ENCODE results near the gene PSAP. TPM values are rescaled to one million over a fixed set of nuclear protein-coding genes. Genes with fewer than 3 reads are reported as not detected.

The PSAP gene
- total RNA-seq, 1 experiment from 2014 or later: 429 TPM

DNA sequence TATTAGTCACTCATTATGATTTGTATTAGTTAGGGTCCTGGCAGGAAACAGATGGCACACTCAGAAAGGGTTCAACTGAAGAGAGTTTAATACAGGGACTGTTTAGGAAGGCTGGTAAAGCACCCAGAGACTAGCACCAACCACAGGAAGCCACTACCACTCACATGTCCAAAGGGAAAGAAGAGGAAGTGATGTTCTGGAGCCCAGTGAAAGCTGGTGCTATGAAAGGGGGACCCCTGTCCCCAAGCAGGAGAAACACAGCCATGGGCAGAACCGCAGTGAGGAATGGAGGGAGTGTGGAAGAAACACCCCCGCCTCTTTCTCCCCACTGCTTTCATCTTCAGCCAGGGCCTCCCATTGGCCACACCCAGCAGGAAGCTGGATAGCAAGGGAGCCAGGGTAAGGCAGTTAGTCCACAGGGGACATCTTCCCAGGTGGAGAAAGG lies 74.5 kb downstream of the PSAP start:
- DNase-seq (ENCODE audit: low spot score): no peak
- H3K4me3 ChIP-seq (ENCODE audit: low read depth, low read length, poor library complexity, severe bottlenecking): no peak overlapping the region
- no peak overlapping the region for H3K27ac ChIP-seq (ENCODE audit: low read depth, low read length, poor library complexity, severe bottlenecking)
- no TSS peak for BruUV-seq (replicated peaks)
- H3K36me3 ChIP-seq (ENCODE audit: insufficient read depth, low read length, poor library complexity, severe bottlenecking): no peaks in the 10 kb centered on the region
- TF ChIP-seq EZH2 (IDR thresholded peaks at IDR 0.05; ENCODE audit: borderline replicate concordance, low read depth, low read length, poor library complexity, severe bottlenecking): no peak
- TF ChIP-seq, protein P1, sequence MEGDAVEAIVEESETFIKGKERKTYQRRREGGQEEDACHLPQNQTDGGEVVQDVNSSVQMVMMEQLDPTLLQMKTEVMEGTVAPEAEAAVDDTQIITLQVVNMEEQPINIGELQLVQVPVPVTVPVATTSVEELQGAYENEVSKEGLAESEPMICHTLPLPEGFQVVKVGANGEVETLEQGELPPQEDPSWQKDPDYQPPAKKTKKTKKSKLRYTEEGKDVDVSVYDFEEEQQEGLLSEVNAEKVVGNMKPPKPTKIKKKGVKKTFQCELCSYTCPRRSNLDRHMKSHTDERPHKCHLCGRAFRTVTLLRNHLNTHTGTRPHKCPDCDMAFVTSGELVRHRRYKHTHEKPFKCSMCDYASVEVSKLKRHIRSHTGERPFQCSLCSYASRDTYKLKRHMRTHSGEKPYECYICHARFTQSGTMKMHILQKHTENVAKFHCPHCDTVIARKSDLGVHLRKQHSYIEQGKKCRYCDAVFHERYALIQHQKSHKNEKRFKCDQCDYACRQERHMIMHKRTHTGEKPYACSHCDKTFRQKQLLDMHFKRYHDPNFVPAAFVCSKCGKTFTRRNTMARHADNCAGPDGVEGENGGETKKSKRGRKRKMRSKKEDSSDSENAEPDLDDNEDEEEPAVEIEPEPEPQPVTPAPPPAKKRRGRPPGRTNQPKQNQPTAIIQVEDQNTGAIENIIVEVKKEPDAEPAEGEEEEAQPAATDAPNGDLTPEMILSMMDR (conservative IDR thresholded peaks at IDR 0.05; ENCODE audit: low read depth, low read length): no peak
- ChIA-PET CTCF (no interaction called here), POLR2A (ENCODE audit: low non-redundant PET) (no interaction called here)
- no peaks in the 10 kb centered on the region for H3K27me3 ChIP-seq (replicated peaks; ENCODE audit: insufficient read depth, low read depth, low read length, poor library complexity)
- no peaks in the 10 kb centered on the region for H3K9me3 ChIP-seq (ENCODE audit: low read depth, low read length, poor library complexity, severe bottlenecking)
- intact Hi-C loops (cut with micrococcal nuclease; ENCODE audit: unreplicated experiment): no loop called here
- H3K4me1 ChIP-seq (ENCODE audit: insufficient read depth, low read length, poor library complexity, severe bottlenecking): no peaks in the 10 kb centered on the region

DNA sequence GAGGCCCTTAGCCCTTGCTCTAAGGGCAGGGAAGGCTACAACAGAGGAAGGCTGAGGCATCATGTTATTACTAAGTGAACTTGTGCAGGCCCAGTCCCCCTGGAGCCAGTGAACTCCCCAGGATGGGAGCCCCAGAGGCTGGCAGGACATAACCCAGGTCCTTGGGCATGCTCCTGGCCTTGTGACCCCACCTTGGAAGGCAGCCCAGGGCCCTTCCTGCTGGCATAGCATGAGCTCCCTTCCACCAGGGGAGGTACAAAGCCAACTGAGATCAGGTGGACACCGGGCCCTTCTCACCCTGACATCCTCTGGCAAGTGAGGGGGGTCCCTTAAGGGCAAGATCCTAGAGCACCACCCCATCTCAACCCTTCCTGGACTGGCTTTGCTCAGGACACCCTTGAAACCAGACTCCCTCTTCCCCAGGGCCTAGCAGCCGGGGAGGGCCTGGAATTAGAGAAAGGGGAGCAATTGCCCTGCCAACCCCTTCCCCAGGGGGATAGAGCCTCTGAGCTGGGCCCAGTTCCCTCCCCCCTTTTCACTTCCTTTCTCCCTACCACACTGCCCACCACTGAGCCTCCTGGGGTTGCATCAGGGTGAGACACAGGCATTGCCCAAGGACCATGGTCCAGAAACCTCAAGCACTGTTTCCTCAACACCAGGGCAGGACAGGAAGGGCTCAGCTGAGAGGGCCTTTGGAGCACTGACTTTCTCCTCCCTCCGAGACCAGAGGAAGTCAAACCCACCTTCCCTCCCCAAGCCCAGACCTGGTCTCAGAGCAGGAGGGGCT lies 75.9 kb downstream of the PSAP start:
- BruUV-seq (replicated peaks): no TSS peak
- POLR2A ChIA-PET (ENCODE audit: low non-redundant PET): no interaction called here
- intact Hi-C loops (cut with micrococcal nuclease; ENCODE audit: unreplicated experiment): no loop called here
- TF ChIP-seq, protein P1 (conservative IDR thresholded peaks at IDR 0.05; ENCODE audit: low read depth, low read length): no peak
- no peak for TF ChIP-seq EZH2 (IDR thresholded peaks at IDR 0.05; ENCODE audit: borderline replicate concordance, low read depth, low read length, poor library complexity, severe bottlenecking)
- Histone ChIP-seq H3K27me3 (replicated peaks; ENCODE audit: insufficient read depth, low read depth, low read length, poor library complexity) (no peaks in the 10 kb centered on the region), H3K4me3 (ENCODE audit: low read depth, low read length, poor library complexity, severe bottlenecking) (no peak overlapping the region), H3K27ac (ENCODE audit: low read depth, low read length, poor library complexity, severe bottlenecking) (no peak overlapping the region), H3K36me3 (ENCODE audit: insufficient read depth, low read length, poor library complexity, severe bottlenecking) (no peaks in the 10 kb centered on the region), H3K4me1 (ENCODE audit: insufficient read depth, low read length, poor library complexity, severe bottlenecking) (no peaks in the 10 kb centered on the region), H3K9me3 (ENCODE audit: low read depth, low read length, poor library complexity, severe bottlenecking) (no peaks in the 10 kb centered on the region)
- no peak for DNase-seq (ENCODE audit: low spot score)
- CTCF ChIA-PET: no interaction called here

DNA sequence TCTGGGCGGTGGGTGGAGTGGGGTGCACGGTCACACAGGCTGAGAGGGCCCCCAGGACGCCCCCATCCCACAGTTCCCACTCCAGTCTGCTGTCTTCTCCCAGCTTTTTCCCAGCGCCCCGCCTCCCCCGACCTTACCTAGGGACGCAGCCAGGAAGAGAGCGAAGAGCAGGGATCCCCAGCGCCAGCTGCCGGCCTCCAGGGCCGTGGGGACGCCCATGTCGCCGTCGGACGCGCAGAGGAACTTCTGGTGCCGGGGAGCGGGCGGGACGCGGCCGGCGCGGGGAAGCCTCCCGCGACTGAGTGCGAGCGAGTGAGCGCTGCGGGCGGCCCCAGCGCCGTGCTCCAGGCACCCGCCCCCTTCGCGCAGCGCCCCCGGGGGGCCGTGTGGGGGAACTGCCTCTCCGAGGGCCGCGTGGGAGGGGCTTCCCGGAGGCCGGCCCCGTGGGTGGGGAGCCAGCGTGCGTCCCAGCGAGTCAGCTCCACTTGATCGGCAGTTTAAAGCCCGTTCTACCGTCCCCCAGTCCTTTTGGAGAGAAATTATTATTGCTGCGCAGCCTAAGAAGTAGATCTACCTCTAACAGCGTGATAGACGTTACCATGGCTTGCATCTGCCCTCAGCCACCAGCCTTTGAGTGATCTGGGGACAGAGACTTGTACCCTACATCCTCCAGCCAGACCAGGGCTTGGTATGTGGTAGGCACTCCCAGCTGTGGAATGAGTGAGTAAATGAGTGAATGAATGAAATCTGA lies 77.7 kb downstream of the PSAP start, which contains the start of gene VSIR:
Gene VSIR, minus strand, starts transcription at position 300 of the 751 bp plus-strand sequence. Its CDS starts 81 bp downstream, at position 219.
- intact Hi-C loops (cut with micrococcal nuclease; ENCODE audit: unreplicated experiment): no loop called here
- Histone ChIP-seq H3K27me3 (replicated peaks; ENCODE audit: insufficient read depth, low read depth, low read length, poor library complexity) (no peaks in the 10 kb centered on the region), H3K36me3 (ENCODE audit: insufficient read depth, low read length, poor library complexity, severe bottlenecking) (no peaks in the 10 kb centered on the region), H3K4me3 (ENCODE audit: low read depth, low read length, poor library complexity, severe bottlenecking) (peak within 1 kb of the TSS; percentile 40), H3K9me3 (ENCODE audit: low read depth, low read length, poor library complexity, severe bottlenecking) (no peaks in the 10 kb centered on the region), H3K27ac (ENCODE audit: low read depth, low read length, poor library complexity, severe bottlenecking) (no peak within 1 kb of the TSS), H3K4me1 (ENCODE audit: insufficient read depth, low read length, poor library complexity, severe bottlenecking) (no peaks in the 10 kb centered on the region)
- TF ChIP-seq, protein P1 (conservative IDR thresholded peaks at IDR 0.05; ENCODE audit: low read depth, low read length): peak; percentile 69
- TF ChIP-seq EZH2 (IDR thresholded peaks at IDR 0.05; ENCODE audit: borderline replicate concordance, low read depth, low read length, poor library complexity, severe bottlenecking): no peak
- POLR2A ChIA-PET (ENCODE audit: low non-redundant PET): no interaction called here
- no TSS peak for BruUV-seq (replicated peaks)
- peak; percentile 89 for DNase-seq (ENCODE audit: low spot score)
- CTCF ChIA-PET: interaction anchor here (0.7 to 1.1 kb wide), 3 partner anchors 8 to 454 kb away, joined by 3 to 4 read pairs (median 3); partner anchors contain the start of gene SLC29A3
